Mesodermal cell (in vitro differentiated cells): ENCODE results near the gene CALR.
"Not testable (repeated sequence)": the region's sequence is repeated elsewhere in the genome, so short reads cannot be mapped to it uniquely, and the experiment has no call there.

Experiments
- H3K27ac ChIP-seq: 2 replicates; pipeline ENCODE4 v1.7.0; 2013; ENCODE audit warnings: mild to moderate bottlenecking, low read depth, low read length, moderate library complexity; ENCODE audit not compliant: severe bottlenecking
- H3K36me3 ChIP-seq: 2 replicates; pipeline ENCODE4 v1.7.1; 2013; ENCODE audit warnings: mild to moderate bottlenecking, low read length, moderate library complexity; ENCODE audit not compliant: control insufficient read depth, insufficient read depth
- H3K4me1 ChIP-seq: one replicate; pipeline ENCODE4 v1.7.1; 2013; ENCODE audit warnings: mild to moderate bottlenecking, low read length; ENCODE audit not compliant: insufficient read depth, control insufficient read depth, poor library complexity, severe bottlenecking
- H3K4me3 ChIP-seq: 2 replicates; pipeline ENCODE4 v1.7.0; 2013; ENCODE audit warnings: low read length, control low read depth, mild to moderate bottlenecking; ENCODE audit not compliant: insufficient read depth, poor library complexity, severe bottlenecking; ENCODE audit errors: extremely low read depth
- H3K9me3 ChIP-seq: 2 replicates; pipeline ENCODE4 v1.7.1; 2013; ENCODE audit warnings: mild to moderate bottlenecking, low read length, moderate library complexity; ENCODE audit not compliant: control insufficient read depth
- WGBS, 2 experiments: methylation state at CpG; one replicate each; pipeline ENCODE4 v1.1.5; 2013; ENCODE audit warnings: missing lambda C conversion rate in 2 of 2; ENCODE audit not compliant: insufficient coverage in 2 of 2; 5-methylcytosine and 5-hydroxymethylcytosine counted together

The CALR gene

GRCh38 chr19:12946092-12946721 is 7.8 kb downstream of the CALR start:
- Histone ChIP-seq H3K36me3 (peaks cover 85% of the 10 kb centered on the region), H3K4me1 (peaks cover 19% of the 10 kb centered on the region), H3K4me3 (peak overlapping the region; percentile 53), H3K27ac (peak overlapping the region; percentile 99), H3K9me3 (no peaks in the 10 kb centered on the region)
- 0% methylated on average over 26 to 28 of the region's 40 CpGs for WGBS, 2 experiments

GRCh38 chr19:12946731-12947496 is 8.5 kb downstream of the CALR start:
- Histone ChIP-seq H3K36me3 (peaks cover 85% of the 10 kb centered on the region), H3K9me3 (no peaks in the 10 kb centered on the region), H3K4me3 (peak overlapping the region; percentile 53), H3K27ac (peak overlapping the region; percentile 99), H3K4me1 (peaks cover 14% of the 10 kb centered on the region)
- WGBS, 2 experiments = 47 to 61% methylated on average over 5 to 8 of the region's 14 CpGs

- H3K9me3 ChIP-seq = no peaks in the 10 kb centered on the region
- peak overlapping the region; percentile 41 for H3K27ac ChIP-seq
- 92 to 96% methylated on average over 23 to 26 of the region's 28 CpGs for WGBS, 2 experiments
- no peak overlapping the region for H3K4me3 ChIP-seq
- peaks cover 13% of the 10 kb centered on the region for H3K4me1 ChIP-seq
- peaks cover 85% of the 10 kb centered on the region for H3K36me3 ChIP-seq
Measured at GRCh38 chr19:12947702-12948611, 9.5 kb downstream of the CALR start.

- H3K36me3 ChIP-seq = peaks cover 85% of the 10 kb centered on the region
Measured at GRCh38 chr19:12948612-12949362, 10.4 kb downstream of the CALR start.

DNA sequence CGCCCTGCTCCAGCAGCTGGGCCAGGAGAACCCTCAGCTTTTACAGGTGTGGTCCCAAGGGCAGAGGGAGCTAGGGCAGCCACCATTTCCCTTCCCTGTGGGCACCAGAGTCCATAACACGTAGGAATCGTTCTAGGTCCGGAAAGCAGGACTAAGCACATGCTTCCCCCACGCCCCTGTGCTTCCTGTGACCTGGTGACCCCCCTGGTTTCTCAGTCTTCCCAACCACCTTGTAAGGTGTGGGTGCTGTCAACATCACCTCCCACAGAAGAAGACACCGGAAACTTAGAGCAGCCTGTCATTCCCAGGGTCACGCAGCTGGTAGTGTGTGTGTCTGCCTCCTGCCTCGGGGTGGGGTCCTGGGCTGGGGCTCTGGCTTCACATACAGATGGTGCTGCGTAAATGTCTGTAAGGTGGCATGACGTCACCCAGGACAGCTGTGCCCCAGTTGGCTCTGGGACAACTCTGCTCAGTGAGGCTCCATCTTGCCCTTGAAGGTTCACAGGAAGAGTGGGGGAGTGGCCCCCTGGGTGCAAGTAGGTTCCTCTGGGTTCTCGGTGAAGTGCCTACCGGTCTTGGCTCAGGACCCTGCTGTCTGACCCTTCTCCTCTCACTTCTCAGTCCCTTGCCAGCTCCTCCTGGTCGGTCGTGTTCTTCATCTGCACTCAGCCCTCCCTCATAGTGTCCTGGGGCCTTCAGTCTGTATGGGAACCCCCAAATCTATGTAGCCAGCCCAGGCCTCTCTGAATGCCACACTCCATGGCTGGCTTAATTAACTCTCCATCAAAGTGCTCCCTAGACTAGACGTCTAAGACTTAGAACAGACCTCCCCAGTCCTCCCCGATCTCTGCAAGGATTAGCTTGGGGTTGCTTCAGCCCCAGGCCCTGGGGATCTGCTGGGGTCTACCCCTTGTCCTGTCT is 11.2 kb downstream of the CALR start:
- H3K4me1 ChIP-seq = peaks cover 14% of the 10 kb centered on the region
- peaks cover 83% of the 10 kb centered on the region for H3K36me3 ChIP-seq
- no peak overlapping the region for H3K4me3 ChIP-seq
- WGBS, 2 experiments = 94% methylated on average over 15 of the region's 16 CpGs
- H3K9me3 ChIP-seq = no peaks in the 10 kb centered on the region
- H3K27ac ChIP-seq = no peak overlapping the region

More at GRCh38 chr19:12948612-12949362, 10.4 kb downstream of the CALR start:
- H3K4me3 ChIP-seq = no peak overlapping the region
- no peak overlapping the region for H3K27ac ChIP-seq
- peaks cover 14% of the 10 kb centered on the region for H3K4me1 ChIP-seq
- no peaks in the 10 kb centered on the region for H3K9me3 ChIP-seq
- WGBS, 2 experiments = 96 to 99% methylated on average over 23 to 30 of the region's 30 CpGs

- Histone ChIP-seq H3K4me1 (peaks cover 14% of the 10 kb centered on the region), H3K36me3 (peaks cover 85% of the 10 kb centered on the region)
- not testable (repeated sequence) for H3K27ac ChIP-seq, H3K4me3 ChIP-seq, H3K9me3 ChIP-seq
- 99 to 100% methylated on average over 3 to 6 of the region's 6 CpGs for WGBS, 2 experiments
Measured at GRCh38 chr19:12952050-12952449, 13.6 kb downstream of the CALR start.

DNA sequence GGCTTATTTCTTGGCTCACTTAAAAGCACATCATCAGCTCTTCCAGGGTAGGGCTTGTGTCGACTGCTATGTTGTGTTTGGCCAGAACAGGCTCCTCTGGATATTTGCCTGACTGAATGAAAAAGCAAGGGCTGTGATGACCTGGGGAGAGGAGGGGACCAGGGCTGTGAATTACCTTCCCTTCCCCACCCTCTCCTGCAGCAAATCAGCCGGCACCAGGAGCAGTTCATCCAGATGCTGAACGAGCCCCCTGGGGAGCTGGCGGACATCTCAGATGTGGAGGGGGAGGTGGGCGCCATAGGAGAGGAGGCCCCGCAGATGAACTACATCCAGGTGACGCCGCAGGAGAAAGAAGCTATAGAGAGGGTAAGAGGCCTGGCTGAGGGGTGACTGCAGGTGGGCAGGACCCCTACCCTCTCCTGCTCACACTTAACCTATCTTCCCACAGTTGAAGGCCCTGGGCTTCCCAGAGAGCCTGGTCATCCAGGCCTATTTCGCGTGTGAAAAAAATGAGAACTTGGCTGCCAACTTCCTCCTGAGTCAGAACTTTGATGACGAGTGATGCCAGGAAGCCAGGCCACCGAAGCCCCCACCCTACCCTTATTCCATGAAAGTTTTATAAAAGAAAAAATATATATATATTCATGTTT is 14.2 kb downstream of the CALR start:
- no peak overlapping the region for H3K27ac ChIP-seq
- H3K36me3 ChIP-seq = peaks cover 79% of the 10 kb centered on the region
- no peaks in the 10 kb centered on the region for H3K9me3 ChIP-seq
- H3K4me1 ChIP-seq = peaks cover 9% of the 10 kb centered on the region
- 88 to 91% methylated on average over 5 to 10 of the region's 12 CpGs for WGBS, 2 experiments
- H3K4me3 ChIP-seq = no peak overlapping the region

GRCh38 chr19:12953138-12953798 is 14.9 kb downstream of the CALR start:
- no peaks in the 10 kb centered on the region for H3K9me3 ChIP-seq
- no peak overlapping the region for H3K27ac ChIP-seq
- peaks cover 9% of the 10 kb centered on the region for H3K4me1 ChIP-seq
- 70 to 99% methylated on average over 2 to 8 of the region's 11 CpGs for WGBS, 2 experiments
- H3K36me3 ChIP-seq = peaks cover 72% of the 10 kb centered on the region
- H3K4me3 ChIP-seq = no peak overlapping the region
